NCI-H2227 treated with DMSO at 0.1 percent for 48 hours (cell line): ENCODE measurements around the gene RBM26.
"Not testable (repeated sequence)": the region's sequence is repeated elsewhere in the genome, so short reads cannot be mapped to it uniquely, and the experiment has no call there.

Experiments used
- DNase-seq: peaks from one replicate; lab custom pipeline; 2025; lab: John Stamatoyannopoulos, UW

The RBM26 gene

DNA sequence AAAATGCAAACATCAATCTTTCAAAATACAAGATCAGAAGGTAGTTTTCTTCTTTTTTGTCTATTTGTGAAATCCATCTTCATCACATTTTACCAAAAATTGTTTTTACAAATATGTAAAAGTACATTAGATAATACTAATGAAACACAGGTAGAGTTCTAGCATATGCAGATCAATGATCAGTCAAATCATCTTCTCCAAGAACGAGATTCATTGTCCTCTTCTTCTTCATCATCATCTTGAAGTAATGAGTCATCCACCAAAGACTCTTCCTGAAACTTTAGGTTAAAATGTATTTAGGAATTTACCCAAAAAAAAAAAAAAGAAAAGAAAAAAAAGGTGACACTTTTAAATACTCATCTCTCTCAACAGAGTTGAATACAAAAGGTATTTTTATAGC lies 85.6 kb downstream of the RBM26 start:
- no peak for DNase-seq

DNA sequence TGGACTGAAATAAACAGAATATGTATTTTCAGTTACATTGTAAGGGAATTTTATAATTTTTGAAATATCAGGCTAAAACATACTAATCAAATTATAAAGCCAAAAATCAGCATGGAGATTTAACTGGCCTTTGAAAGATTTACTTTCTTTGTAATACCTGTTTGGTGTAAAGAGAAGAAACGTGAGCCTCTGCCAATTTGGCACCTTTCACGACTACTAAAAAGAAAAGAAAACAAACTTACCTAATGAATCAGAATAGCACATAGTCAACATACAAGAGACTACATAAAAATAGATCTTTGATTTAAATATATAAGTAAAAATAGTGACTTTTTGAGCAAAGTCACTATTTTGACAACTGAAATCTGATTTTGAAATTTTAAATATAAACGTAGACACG lies 87.4 kb downstream of the RBM26 start:
- no peak for DNase-seq

DNA sequence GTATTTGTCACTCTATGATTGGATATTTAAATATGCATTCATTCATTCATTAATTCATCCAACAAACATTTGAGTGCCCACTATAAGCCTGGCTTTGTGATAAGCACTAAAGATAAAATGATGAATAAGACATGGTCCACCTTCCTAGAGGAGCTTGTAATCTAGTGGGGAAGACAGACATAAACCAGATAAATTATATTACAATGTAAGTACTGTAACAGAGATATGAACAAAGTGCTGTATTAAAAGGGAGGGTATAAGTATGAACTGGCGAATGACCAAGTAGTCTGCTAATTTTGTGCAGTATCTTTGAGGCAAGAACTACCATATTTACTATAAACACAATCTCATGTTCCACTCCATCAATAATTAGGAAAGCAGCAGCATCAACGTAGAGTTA lies 88.2 kb downstream of the RBM26 start:
- no peak for DNase-seq

DNA sequence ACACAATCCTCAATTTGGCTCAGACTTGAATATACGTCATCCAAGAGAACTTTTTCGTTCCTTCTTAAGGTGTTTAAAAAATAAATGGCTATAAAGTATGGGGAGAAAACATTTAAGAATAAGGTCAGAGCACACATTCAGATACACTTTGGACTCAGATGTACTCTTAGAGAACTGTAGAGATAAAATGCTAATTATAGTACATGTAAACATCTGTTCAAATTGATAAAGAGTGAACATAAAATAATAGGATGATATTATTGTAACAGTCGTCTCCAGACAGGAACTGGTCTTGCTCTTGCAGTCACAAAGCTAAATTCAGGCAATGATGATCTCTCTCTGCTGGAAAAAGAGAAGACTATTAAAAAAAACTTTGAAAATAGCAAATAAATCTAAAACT lies 91.4 kb downstream of the RBM26 start:
- DNase-seq = no peak

- no peak for DNase-seq
Observed at GRCh38 chr13:79312340-79312855, 93.7 kb downstream of the RBM26 start.

- no peak for DNase-seq
Observed at GRCh38 chr13:79311386-79311785, 94.7 kb downstream of the RBM26 start.

DNA sequence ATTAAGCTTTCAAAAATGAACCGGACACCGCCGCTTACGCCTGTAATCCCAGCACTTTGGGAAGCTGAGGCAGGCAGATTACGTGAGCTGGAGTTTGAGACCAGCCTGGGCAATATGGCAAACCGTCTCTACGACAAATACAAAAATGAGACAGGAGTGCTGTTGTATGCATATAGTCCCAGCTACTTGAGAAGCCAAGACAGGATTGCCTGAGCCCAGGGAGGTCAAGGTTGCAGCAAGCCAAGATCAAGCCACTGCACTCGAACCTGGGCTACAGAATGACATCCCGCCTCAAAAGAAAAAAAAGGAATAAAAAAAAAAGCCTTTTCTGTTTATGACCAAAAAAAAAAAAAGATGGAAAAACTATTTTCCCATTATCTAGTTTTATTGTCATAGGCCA lies 96.4 kb downstream of the RBM26 start:
- DNase-seq = no peak

DNA sequence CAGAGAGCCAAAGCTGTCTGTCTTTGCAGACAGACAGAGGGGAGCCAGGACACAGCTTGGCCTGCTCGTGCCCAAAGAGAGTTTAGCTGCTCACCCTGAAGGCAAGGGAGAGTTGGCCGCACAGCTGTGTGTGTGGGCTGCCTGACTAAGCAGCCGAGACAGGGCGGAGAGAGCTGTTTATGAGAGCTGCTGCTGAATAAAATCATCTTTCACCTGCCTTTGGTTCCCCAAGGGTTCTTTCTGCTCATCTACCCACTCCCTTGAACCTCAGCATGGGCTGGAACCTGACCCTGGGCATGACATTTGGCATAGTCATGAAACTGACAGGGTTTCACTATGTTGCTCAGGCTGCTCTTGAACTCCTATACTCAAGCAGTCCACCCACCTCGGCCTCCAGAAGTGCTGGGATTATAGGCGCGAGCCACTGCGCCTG lies 98.2 kb downstream of the RBM26 start:
- no peak for DNase-seq

DNA sequence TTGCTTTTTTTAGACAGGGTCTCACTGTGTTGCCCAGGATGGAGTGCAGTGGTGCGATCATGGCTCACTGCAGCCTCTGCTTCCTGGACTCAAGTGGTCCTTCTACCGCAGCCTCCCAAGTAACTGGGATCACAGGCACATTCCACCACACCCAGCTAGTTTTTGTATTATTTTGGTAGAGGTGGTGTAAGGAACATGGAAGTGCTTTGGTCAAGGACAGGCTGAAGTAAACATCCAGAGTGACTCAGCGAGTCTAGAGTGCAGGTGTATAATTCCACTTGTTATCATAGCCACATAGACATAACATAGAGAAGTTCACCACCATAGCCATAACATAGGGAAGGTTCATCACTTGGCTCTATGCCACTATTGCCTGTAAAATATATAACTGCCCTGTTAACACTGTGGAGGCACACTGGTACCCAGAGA lies 98.6 kb downstream of the RBM26 start:
- DNase-seq = no peak

DNA sequence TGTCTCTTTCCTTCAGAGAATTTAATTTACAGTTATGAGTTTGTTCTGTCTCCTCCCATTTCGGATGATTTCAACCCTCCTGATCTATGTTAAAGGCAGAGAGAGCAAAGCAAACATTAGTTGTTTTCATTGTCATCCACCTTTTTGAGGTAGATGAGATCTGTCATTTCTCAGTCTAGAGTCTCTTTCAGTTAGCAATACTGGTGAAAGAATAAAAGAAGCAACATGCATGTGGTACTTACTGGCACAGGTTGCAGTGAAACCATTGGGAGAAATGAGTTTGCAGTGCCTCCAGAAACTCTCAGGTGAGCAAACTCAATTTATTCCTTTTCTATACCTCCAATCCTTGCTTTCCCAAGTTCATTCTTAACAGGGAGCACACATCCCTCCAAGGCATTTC lies 99.4 kb downstream of the RBM26 start:
- no peak for DNase-seq

DNA sequence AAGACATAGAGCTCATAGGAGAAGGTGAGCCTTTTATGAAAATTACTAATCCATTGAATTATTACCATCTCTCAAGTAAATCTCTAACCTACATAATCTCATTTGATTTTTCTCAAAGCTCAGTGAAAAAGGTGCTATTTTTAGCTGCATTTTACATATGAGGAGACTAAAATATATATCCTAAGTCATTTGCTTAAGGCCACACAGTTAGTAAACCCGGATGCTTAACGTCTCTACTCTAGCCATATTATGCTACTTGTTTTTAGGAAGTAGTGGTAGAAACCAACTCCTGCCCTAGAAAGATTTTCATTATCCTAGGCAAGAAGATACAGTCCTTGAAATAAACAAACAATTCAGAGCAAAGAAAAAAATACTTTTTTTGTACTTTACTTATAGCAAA lies 108.9 kb downstream of the RBM26 start:
- no peak for DNase-seq

GRCh38 chr13:79295906-79296706 lies 109.9 kb downstream of the RBM26 start:
- no peak for DNase-seq

DNA sequence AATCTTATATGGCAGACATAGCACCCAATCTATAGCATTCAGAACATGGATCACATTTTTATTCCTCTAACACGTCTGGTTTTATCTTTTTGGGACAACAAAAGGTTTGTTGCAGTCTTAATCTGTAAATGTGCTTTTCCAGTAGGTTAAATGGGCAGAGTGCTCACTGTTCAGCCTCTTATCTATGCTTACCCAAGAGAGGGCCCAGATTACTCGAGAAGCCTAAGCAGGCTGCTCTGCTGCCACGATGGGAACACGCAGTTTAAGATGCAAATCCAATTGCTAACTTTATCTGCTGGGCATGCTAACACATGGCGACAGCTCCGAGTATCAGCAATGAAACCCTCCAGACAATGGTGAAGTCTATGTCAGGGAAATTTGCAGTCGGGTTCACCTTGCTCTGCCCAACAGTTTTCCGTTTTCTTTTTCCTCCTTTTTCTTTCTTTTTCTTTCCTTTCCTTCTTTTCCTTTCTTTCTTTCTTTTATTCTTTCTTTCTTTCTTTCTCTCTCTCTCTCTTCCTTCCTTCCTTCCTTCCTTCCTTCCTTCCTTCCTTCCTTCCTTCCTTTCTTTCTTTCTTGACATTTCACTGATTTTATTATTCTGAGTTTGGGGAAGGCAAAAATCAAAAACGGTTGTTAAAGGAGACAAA lies 115.3 kb downstream of the RBM26 start:
- DNase-seq = no peak

DNA sequence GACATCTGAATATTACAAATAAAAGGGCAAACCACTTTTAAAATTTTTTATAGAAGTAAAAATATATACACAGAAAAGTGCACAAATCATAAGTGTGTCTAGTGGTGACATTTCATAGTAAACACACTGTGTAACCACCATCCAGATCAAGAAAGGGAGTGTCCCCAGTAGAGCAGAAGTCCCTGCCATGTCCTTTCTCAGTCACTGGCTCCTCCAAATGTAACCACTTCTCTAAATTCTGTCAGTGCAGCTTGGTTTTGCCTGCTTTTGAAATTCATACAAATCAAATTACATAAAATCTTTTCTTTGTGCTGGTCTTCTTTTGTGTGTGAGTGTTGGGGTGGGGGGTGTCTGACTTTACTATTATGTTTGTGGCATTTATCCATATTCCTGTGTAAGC lies 116.5 kb downstream of the RBM26 start:
- no peak for DNase-seq

DNA sequence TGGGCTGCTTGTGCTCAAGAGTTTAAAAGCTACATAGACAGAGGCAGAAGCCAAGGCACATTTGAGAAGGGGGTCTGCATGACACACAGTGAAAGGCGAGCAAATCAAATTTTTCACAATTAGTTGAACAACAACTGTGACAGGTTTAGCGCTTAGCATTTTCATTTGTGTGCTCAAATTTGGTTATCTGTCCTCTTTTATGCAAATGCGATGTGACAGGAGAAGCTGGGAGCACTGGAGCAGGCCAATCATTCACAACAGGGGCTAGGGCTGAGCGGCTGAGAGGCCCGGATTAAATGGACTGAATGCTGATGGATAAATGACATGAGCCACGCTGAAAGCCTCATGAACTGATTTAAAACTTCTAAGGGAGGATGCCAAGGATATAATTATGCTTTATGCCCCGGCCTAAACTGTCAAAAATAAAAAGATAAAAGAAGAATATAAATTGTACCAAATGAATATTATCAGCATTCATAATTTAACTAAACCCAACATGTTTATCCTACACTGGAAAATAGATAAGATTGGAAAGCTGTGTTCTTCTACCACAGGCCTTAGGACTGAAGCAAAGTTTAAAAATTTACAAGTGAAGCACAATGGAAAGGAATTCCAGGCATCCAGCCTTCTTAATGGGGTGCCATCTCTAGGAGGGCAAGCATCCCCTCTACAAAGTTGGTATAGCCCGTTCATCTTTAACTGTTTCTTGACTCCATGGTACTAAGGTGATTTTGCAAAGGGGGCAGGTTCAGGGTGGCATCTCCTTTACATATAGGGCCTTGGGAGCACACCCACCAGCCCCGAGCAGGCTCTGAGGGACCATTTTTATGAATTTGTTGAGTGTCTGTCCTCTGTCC lies 117.9 kb downstream of the RBM26 start:
- no peak for DNase-seq

GRCh38 chr13:79285159-79285558 lies 120.9 kb downstream of the RBM26 start:
- DNase-seq = no peak

- no peak for DNase-seq
Observed at GRCh38 chr13:79283742-79284141, 122.3 kb downstream of the RBM26 start.

DNA sequence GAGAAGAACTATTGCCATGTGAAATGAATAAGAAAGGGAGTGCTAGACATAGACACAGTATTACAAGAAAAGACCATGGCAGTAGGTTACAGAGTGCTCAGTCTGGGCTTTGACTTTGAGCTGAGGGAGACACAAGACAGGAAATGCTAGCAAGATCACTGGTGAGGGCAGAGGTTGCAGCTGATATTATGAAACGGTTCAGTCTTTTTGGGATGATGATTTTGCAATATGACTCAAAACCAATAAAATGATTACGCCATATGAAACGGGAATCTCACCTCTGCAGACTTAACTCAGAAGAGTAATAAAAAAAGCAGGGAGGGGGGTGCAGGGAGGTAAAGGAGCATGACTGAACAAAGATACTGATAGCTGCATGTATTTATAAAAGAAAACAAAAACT lies 123.1 kb downstream of the RBM26 start:
- no peak for DNase-seq

GRCh38 chr13:79282508-79282907 lies 123.5 kb downstream of the RBM26 start:
- no peak for DNase-seq

GRCh38 chr13:79281339-79281747 lies 124.7 kb downstream of the RBM26 start:
- no peak for DNase-seq

GRCh38 chr13:79279735-79280134 lies 126.3 kb downstream of the RBM26 start:
- DNase-seq = not testable (repeated sequence)

DNA sequence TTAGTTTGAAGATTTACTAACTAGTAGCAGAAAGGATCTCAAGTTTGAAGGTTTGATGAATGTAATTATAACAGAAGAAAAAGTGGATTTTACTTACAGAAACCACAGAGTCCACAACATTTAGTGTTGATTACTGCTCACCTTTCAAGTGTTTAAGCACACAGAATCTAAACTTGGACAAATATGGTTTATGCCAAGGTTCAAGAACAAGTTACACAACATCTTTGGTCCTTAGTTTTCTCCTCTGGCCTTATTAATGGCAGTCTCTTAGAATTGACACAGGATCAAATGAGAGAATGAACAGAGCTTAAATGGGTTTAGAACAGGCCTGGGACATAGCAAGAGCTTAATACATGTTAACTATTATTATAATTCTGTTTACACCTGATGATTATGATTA lies 133.0 kb downstream of the RBM26 start:
- DNase-seq = no peak

DNA sequence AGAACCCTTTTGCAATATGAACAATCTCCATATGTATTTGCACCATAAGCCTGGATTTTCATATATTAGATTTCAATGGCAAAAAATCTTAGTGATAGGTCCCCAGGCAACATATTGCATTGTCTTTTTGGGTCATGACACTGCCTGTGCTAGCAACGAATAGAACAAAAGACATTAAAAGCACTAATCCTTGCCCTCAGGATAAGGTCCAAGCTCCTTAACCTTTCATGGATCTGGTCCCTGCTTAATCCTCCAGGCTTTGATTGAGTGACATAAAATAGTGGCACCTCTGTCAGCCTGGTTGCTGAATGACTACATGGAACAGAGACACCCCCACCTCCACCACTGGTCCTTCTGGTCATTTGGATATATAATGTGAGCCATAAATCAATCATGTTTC lies 134.4 kb downstream of the RBM26 start:
- no peak for DNase-seq
